Measurements from ENCODE around the gene IL17C.
"Not testable (repeated sequence)": the region's sequence is repeated elsewhere in the genome, so short reads cannot be mapped to it uniquely, and the experiment has no call there.

Gene IL17C

DNA sequence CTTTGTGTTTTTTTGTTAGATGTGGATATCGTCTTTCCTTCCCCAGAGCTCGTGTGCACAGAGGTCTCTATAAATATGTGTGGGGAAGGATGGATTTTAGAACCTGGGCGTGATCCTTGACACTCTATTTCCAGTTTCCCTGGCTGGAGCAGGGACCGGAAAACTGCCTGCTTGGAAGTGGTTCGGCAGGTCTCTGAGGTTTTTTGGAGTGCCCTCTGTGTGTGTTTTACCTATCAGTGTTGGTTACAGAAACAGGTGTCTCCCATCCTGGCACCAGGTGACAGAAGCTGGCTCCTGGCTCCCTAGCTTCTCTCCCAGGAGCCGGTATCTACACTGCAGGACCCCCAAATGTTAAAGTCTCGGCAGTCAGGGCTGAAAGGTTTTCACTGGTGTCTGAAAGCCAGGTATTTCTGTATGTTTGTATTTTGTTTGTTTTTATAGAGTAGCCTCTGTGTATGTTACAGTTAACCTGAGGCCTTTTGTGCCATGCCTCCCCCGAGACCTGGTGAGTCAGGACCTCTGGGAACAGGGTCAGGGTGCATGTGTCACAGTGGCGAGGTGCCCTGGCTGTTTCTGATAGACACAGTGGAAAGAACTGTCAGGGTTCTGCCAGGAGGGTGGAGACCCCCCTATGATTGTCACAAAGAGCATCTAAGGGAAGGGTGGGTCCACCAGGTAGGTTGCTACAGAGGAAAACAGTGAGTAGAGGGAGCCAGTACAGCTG is 36.9 kb upstream of the IL17C start:
- Histone ChIP-seq H3K36me3 (peaks cover 43 to 81% (median 66%) of the 10 kb centered on the region in 3 donors), H3K27me3 (no peaks in the 10 kb centered on the region), H3K27ac (no peak overlapping the region), H3K4me3 (no peak overlapping the region), H3K9me3 (no peaks in the 10 kb centered on the region), H3K4me1 (no peaks in the 10 kb centered on the region)
- intact Hi-C loops (cut with DNase I; ENCODE audit: low total_unique reads), result no loop called here
- no peak for DNase-seq
- TF ChIP-seq, protein P1, sequence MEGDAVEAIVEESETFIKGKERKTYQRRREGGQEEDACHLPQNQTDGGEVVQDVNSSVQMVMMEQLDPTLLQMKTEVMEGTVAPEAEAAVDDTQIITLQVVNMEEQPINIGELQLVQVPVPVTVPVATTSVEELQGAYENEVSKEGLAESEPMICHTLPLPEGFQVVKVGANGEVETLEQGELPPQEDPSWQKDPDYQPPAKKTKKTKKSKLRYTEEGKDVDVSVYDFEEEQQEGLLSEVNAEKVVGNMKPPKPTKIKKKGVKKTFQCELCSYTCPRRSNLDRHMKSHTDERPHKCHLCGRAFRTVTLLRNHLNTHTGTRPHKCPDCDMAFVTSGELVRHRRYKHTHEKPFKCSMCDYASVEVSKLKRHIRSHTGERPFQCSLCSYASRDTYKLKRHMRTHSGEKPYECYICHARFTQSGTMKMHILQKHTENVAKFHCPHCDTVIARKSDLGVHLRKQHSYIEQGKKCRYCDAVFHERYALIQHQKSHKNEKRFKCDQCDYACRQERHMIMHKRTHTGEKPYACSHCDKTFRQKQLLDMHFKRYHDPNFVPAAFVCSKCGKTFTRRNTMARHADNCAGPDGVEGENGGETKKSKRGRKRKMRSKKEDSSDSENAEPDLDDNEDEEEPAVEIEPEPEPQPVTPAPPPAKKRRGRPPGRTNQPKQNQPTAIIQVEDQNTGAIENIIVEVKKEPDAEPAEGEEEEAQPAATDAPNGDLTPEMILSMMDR (IDR thresholded peaks at IDR 0.05), result no peak

DNA sequence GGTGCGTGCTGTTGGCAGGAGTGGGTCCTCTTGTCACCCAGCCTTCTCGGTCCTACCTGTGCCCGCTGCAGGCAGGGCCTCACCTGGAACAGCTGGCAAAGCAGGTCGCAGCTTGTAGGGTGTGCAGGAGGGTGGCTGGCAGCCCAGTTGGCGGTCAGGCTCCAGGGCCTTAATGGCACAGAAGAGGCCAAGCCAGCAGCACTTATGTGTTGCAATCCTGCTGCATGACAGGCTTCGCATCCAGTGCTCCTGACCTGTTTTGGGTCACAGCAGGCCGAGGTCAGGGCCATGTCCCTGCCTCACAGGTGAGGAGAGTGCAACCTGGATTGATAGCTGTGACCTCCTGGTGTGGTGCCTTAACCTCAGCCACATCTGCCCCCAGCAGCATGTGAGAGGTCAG is 36.3 kb upstream of the IL17C start:
- Histone ChIP-seq H3K36me3 (peaks cover 43 to 87% (median 70%) of the 10 kb centered on the region in 3 donors), H3K27ac (no peak overlapping the region), H3K27me3 (no peaks in the 10 kb centered on the region), H3K4me3 (no peak overlapping the region), H3K4me1 (no peaks in the 10 kb centered on the region), H3K9me3 (no peaks in the 10 kb centered on the region)
- no peak for DNase-seq
- intact Hi-C loops (cut with DNase I; ENCODE audit: low total_unique reads), result no loop called here
- TF ChIP-seq, protein P1 (IDR thresholded peaks at IDR 0.05), result no peak

DNA sequence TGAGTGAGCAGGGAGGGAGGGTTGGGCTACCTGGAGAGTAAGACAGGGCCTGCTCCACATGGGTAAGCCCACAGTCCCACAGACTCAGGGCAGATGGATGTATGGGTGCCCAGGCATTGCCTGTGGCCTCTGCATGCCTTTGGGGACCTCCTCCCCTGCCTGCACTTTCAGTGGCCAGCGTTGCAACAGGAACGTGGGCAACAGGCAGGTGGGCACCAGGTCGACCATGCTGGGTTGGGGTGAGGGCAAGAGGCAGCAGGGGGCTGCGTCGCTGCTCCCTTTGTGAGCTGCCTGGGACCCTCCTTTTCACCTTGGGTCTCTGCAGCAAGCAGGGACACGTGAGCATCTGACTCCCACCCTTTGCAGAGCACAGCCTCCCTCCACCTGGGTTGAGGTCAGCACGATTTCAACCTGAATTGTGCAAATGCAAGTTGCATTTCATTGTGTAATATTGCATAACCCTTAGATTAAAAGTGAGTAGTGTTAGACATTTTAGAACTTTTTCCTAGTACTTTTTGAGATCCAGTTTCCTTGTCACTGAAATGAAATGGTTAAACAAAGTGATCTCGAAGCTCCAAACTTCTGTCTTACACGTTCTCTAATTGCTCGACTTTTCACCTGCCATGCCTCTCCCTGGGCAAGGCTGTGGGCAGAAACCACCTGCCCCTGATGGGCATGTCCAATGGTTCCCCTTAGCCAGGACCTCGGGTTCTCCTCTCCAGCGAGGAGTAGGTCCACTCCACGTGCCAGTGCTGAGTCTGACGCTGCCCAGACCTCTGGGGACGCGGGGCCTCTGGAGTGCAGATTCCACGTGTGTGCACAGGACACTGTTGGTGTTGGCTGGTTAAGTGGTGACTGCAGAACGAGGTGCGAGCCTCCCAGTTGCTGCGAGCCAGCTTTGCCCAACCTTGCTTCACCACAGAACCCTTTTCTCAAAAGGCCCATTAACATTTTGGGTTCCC is 32.9 kb upstream of the IL17C start:
- H3K4me3 ChIP-seq, result no peak overlapping the region
- H3K9me3 ChIP-seq, result no peaks in the 10 kb centered on the region
- intact Hi-C loops (cut with DNase I; ENCODE audit: low total_unique reads), result no loop called here
- no peak for DNase-seq
- TF ChIP-seq, protein P1 (IDR thresholded peaks at IDR 0.05), result no peak
- H3K27ac ChIP-seq, result no peak overlapping the region
- H3K4me1 ChIP-seq, result no peaks in the 10 kb centered on the region
- peaks cover 31 to 91% (median 65%) of the 10 kb centered on the region in 3 donors for H3K36me3 ChIP-seq
- H3K27me3 ChIP-seq, result no peaks in the 10 kb centered on the region

DNA sequence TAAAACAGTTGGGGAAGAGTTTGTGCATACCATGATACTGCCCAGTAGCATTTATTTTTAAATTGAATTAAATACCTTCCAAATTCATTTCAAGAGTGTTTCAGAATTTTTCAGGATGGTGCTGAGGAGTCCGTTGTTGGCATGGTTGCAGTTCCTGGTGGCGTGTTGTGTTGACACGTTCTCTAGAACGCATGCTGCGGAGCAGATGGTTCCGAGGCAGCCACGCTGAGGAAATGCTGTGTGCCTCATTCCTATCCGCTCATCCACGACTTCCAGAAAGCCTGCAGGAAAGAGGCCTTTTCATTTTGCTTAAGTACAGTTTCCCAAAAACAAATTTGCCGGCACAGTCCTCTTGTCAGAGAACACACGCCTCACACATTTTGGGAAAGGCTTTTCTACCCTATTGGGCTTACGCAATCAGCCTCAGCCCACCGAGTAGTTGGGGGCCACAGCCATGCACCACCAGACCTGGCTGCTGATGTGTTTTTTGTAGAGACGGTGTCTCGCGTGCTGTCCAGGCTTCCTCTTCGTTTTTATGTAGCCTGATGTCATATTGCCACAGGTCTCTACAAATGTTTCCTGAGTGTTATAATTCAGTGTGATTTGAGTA is 32.1 kb upstream of the IL17C start:
- Histone ChIP-seq H3K27me3 (no peaks in the 10 kb centered on the region), H3K4me3 (no peak overlapping the region), H3K27ac (no peak overlapping the region), H3K9me3 (no peaks in the 10 kb centered on the region), H3K36me3 (peaks cover 30 to 91% (median 65%) of the 10 kb centered on the region in 3 donors), H3K4me1 (no peaks in the 10 kb centered on the region)
- intact Hi-C loops (cut with DNase I; ENCODE audit: low total_unique reads), result no loop called here
- no peak for DNase-seq
- TF ChIP-seq, protein P1 (IDR thresholded peaks at IDR 0.05), result no peak

DNA sequence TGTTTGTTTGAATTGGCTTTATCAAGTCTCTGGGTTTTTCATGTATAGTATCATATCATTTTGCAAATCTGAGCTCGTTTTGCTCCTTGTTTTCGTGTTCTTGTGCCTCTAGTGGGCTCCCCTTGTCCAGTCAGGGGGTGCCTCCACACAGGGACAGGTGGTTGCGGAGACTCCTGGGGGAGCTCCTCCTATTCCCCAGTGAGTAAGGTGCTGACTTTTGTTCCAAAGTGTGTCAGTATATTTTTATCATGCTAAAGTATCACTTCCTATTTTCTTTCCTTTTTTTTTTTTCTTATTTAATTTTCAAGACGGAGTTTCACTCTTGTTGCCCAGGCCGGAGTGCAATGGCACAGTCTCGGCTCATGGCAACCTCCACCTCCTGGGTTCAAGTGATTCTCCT is 30.3 kb upstream of the IL17C start:
- no peaks in the 10 kb centered on the region for H3K27me3 ChIP-seq
- peaks cover 28 to 95% (median 62%) of the 10 kb centered on the region in 3 donors for H3K36me3 ChIP-seq
- intact Hi-C loops (cut with DNase I; ENCODE audit: low total_unique reads), result no loop called here
- TF ChIP-seq, protein P1 (IDR thresholded peaks at IDR 0.05), result no peak
- no peak overlapping the region for H3K27ac ChIP-seq
- H3K9me3 ChIP-seq, result no peaks in the 10 kb centered on the region
- no peak for DNase-seq
- H3K4me3 ChIP-seq, result no peak overlapping the region
- no peaks in the 10 kb centered on the region for H3K4me1 ChIP-seq

DNA sequence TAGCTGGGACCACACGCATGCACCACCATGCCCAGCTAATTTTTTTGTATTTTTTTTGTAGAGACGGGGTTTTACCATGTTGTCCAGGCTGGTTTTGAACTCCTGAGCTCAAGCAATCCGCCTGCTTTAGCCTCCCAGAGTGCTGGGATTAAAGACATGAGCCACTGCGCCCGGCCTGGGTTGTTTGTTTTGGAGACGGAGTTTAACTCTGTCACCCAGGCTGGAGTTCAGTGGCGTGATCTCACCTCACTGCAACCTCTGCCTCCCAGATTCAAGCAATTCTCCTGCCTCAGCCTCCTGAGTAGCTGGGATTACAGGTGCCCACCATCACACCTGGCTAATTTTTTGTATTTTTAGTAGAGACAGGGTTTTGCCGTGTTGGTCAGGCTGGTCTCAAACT is 28.9 kb upstream of the IL17C start:
- DNase-seq; H3K4me3 ChIP-seq; H3K27me3 ChIP-seq; H3K27ac ChIP-seq; intact Hi-C loops (cut with DNase I; ENCODE audit: low total_unique reads); H3K9me3 ChIP-seq; H3K4me1 ChIP-seq: not testable (repeated sequence)
- H3K36me3 ChIP-seq, result peaks cover 28 to 98% (median 58%) of the 10 kb centered on the region in 3 donors
